Immature natural killer cell (primary cell): ENCODE measurements around the gene FCHO2. TPM values are rescaled to one million over a fixed set of nuclear protein-coding genes. Genes with fewer than 3 reads are reported as not detected.
A peak's percentile ranks its signal among the peaks of the same experiment; 100 is the strongest.
"Not testable (repeated sequence)": the region's sequence is repeated elsewhere in the genome, so short reads cannot be mapped to it uniquely, and the experiment has no call there.

Source experiments
- DNase-seq, 3 donors: peaks; one replicate each; pipeline ENCODE4 v3.0.0; 2022; ENCODE audit warnings: mixed read lengths in 1 of 3
- H3K27ac Mint-ChIP-seq, 6 donors: one replicate each; pipeline ENCODE4 v1.8.0; 2020; ENCODE audit warnings: mixed read lengths in 6 of 6, mild to moderate bottlenecking in 5 of 6, inconsistent platforms in 4 of 6, moderate library complexity in 3 of 6
- H3K27me3 Mint-ChIP-seq, 3 donors: one replicate each; pipeline ENCODE4 v1.8.0; 2020 to 2021; ENCODE audit warnings: low read depth in 3 of 3, mild to moderate bottlenecking in 3 of 3, mixed read lengths in 3 of 3, moderate library complexity in 3 of 3, inconsistent platforms in 1 of 3
- H3K36me3 Mint-ChIP-seq, 3 donors: one replicate each; pipeline ENCODE4 v1.8.0; 2020; ENCODE audit warnings: mixed read lengths in 3 of 3, inconsistent platforms in 2 of 3, mild to moderate bottlenecking in 2 of 3
- H3K4me1 Mint-ChIP-seq, 2 donors: one replicate each; pipeline ENCODE4 v1.8.0; 2020; ENCODE audit warnings: inconsistent platforms in 2 of 2, mild to moderate bottlenecking in 2 of 2, mixed read lengths in 2 of 2, moderate library complexity in 1 of 2
- H3K4me3 Mint-ChIP-seq, 5 donors: one replicate each; pipeline ENCODE4 v1.8.0; 2020; ENCODE audit warnings: mild to moderate bottlenecking in 5 of 5, mixed read lengths in 5 of 5, inconsistent platforms in 3 of 5, moderate library complexity in 3 of 5
- H3K9me3 Mint-ChIP-seq, 6 donors: one replicate each; pipeline ENCODE4 v1.8.0; 2020; ENCODE audit warnings: mild to moderate bottlenecking in 6 of 6, mixed read lengths in 6 of 6, inconsistent platforms in 4 of 6, moderate library complexity in 3 of 6
- polyA plus RNA-seq, 3 donors: library from polyadenylated mRNA; unstranded; fragments of 300-500 nt; fragmentation: Illumina TruSeq; gene quantifications; one replicate each; pipeline ENCODE4 v1.2.3, GENCODE V29; 2021

The FCHO2 gene
- polyA plus RNA-seq, 3 donors from 2014 or later = 2.6 to 5.8 (median 3.4) TPM

DNA sequence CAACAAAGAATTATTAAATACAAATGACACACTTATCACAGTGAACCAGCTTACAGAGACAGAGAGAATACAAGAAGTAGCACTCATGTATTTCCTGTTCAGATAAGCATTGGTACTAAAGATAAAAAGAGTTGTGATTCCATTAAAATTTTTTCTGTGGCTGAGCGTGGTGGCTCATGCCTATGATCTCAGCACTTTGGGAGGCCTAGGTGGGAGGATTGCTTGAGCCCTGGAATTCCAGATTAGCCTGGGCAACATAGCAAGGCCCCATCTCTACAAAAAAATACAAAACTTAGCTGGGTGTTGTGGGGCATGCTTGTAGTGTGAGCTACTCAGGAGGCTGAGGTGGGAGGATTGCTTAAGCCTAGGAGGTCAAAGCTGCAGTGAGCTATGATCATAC lies 32.9 kb downstream of the FCHO2 start:
- no peak for DNase-seq
- Mint-ChIP-seq H3K4me1 (peaks cover 0 to 6% of the 10 kb centered on the region in 2 donors), H3K27ac (no peak overlapping the region), H3K9me3 (no peaks in the 10 kb centered on the region), H3K4me3 (no peak overlapping the region), H3K36me3 (peaks cover 23 to 37% (median 24%) of the 10 kb centered on the region in 3 donors), H3K27me3 (peaks cover 0 to 4% (median 0%) of the 10 kb centered on the region in 3 donors)

DNA sequence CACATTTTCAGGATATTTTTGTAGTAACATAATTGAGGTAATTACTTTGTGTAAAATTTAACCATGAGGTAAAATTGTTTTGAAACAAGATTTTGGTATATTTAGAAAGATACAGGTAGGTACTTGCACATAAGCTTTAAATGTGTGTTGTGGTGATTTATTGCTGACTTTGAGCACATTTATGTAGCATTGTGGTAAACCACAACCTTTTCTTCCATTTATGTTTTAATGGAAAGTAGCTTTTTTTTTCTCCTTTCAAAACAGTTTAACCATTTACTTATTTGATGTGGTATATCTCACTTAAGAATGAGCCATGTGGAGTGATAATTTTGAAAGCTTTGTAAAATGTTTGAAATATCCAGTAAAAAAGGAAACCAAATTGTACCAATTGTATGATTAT lies 35.6 kb downstream of the FCHO2 start:
- Mint-ChIP-seq H3K36me3 (peaks cover 34 to 38% (median 35%) of the 10 kb centered on the region in 3 donors), H3K4me3 (no peak overlapping the region), H3K27ac (no peak overlapping the region), H3K4me1 (peaks cover 0 to 6% of the 10 kb centered on the region in 2 donors), H3K9me3 (no peaks in the 10 kb centered on the region), H3K27me3 (peaks cover 0 to 3% (median 0%) of the 10 kb centered on the region in 3 donors)
- peak in 1 of 3 donors; percentile 3 for DNase-seq

DNA sequence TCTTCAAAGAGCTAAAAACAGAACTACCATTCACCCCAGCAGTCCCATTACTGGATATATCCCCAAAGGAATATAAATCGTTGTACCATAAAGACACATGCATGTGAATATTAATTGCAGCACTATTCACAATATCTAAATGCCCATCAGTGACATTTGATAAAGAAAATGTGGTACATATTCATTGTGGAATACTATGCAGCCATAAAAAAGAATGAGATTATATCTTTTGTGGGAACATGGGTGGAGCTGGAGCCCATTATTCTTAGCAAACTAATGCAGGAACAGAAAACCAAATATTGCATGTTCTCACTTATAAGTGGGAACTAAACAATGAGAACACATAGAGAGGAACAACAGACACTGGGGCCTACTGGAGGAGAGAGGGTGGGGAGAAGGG lies 38.7 kb downstream of the FCHO2 start:
- peaks cover 31 to 40% (median 36%) of the 10 kb centered on the region in 3 donors for H3K36me3 Mint-ChIP-seq
- no peaks in the 10 kb centered on the region for H3K9me3 Mint-ChIP-seq
- no peak overlapping the region for H3K27ac Mint-ChIP-seq
- no peaks in the 10 kb centered on the region for H3K27me3 Mint-ChIP-seq
- DNase-seq = no peak
- peaks cover 0 to 6% of the 10 kb centered on the region in 2 donors for H3K4me1 Mint-ChIP-seq
- no peak overlapping the region for H3K4me3 Mint-ChIP-seq

DNA sequence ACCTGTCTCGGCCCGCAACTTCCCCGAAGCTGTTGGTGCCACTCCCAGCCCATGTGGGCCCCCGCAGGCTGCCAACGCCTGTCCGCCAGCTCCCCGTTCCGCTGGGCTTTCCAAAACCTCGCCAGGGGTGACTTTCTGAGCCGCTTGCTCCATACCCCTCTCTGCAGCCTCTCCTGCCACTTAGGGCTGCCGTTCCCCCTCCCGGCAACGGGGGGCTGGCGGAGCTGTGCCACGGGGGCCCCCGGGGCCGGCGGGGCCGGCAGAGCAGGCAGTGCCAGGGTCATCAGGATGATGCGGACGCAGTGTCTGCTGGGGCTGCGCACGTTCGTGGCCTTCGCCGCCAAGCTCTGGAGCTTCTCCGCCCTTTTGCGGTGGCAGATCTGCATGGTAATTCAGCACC lies 40.8 kb downstream of the FCHO2 start:
- Mint-ChIP-seq H3K4me3 (no peak overlapping the region), H3K4me1 (no peaks in the 10 kb centered on the region), H3K9me3 (no peaks in the 10 kb centered on the region), H3K36me3 (peaks cover 25 to 34% (median 30%) of the 10 kb centered on the region in 3 donors), H3K27me3 (peaks cover 0 to 2% (median 0%) of the 10 kb centered on the region in 3 donors), H3K27ac (no peak overlapping the region)
- no peak for DNase-seq

DNA sequence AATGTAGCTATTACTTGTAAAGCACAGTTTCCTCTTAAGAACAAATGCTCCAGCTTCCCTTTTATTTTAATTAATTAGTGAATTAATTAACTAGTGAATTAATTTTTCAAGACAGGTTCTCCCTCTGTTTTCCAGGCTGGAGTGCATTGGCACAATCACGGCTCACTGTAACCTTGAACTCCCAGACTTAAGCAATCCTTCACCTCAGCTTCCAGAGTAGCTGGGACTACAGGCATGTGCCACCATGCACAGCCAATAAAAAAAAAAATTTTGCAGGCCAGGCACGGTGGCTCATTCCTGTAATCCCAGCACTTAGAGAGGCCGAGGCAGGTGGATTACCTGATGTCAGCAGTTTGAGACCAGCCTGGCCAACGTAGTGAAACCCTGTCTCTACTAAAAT lies 44.1 kb downstream of the FCHO2 start:
- H3K27me3 Mint-ChIP-seq = peaks cover 0 to 2% (median 0%) of the 10 kb centered on the region in 3 donors
- DNase-seq = no peak
- H3K4me1 Mint-ChIP-seq = no peaks in the 10 kb centered on the region
- H3K36me3 Mint-ChIP-seq = peaks cover 6 to 8% (median 6%) of the 10 kb centered on the region in 3 donors
- H3K27ac Mint-ChIP-seq = no peak overlapping the region
- no peak overlapping the region for H3K4me3 Mint-ChIP-seq
- H3K9me3 Mint-ChIP-seq = no peaks in the 10 kb centered on the region

DNA sequence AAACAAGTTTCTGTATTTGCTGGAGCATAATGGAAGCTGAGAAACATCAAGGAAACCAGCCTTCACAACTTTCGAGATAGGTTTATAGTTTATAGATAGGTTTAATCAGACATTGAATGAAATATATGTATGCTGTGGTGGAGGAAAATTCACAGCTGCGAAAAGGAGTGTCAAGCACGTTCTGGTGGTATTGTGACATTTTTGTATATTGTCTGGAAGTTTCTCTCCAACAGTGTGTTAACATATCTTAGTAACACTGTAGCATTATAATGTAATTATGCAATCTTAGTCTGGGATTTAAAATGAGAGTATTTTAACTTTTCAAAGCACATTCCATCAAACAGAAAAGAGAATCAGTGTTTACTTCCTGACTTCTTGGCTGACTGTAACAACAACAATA lies 50.0 kb downstream of the FCHO2 start:
- Mint-ChIP-seq H3K9me3 (no peaks in the 10 kb centered on the region), H3K4me3 (no peak overlapping the region), H3K27ac (no peak overlapping the region), H3K27me3 (peaks cover 0 to 4% (median 3%) of the 10 kb centered on the region in 3 donors), H3K36me3 (peaks cover 3 to 9% (median 5%) of the 10 kb centered on the region in 3 donors), H3K4me1 (no peaks in the 10 kb centered on the region)
- DNase-seq = no peak

DNA sequence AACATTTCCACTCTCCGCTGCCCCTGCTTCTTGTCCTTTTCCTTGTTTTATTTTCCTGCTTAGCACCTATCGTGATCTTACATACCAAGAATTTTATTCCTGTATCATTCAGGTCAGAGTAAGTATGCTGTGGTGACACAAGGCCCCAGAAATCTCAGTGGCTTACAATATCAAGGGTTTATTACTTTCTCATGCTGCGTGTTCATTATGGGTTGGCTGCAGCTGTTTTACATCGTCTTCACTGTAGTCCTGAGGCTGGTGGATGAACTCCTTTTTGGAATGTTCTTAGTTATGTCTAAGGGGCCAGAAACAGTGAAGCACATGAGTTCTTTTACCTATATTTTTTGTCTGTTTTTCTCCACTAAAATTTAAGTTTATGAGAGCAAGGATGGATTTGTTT lies 51.2 kb downstream of the FCHO2 start:
- peaks cover 0 to 4% (median 1%) of the 10 kb centered on the region in 3 donors for H3K27me3 Mint-ChIP-seq

DNA sequence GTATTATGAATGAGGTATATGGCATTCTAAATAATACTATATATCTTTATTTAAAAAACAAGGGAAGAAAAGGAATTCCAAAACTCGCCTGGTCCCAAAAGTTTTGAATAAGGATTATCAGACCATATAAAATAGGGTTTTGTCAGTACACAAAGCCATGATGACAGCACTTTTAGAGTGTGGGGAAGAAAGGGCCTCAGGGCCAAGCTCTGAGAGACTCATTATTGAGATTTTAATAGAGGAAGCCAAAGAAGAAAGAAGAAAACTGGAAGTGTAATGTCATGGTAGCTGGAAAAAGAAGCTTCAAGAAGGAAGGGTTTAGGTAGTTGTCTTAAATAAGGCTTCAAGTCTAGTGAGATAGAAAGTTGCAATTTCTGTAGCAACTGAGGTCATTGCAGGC lies 53.0 kb downstream of the FCHO2 start:
- H3K9me3 Mint-ChIP-seq = no peaks in the 10 kb centered on the region
- no peak overlapping the region for H3K27ac Mint-ChIP-seq
- peaks cover 9 to 15% (median 10%) of the 10 kb centered on the region in 3 donors for H3K36me3 Mint-ChIP-seq
- no peak overlapping the region for H3K4me3 Mint-ChIP-seq
- H3K4me1 Mint-ChIP-seq = no peaks in the 10 kb centered on the region
- H3K27me3 Mint-ChIP-seq = peaks cover 0 to 4% (median 1%) of the 10 kb centered on the region in 3 donors
- no peak for DNase-seq

More for the DNA sequence above, 51.2 kb downstream of the FCHO2 start:
- no peaks in the 10 kb centered on the region for H3K4me1 Mint-ChIP-seq
- H3K36me3 Mint-ChIP-seq = peaks cover 5 to 9% (median 6%) of the 10 kb centered on the region in 3 donors
- DNase-seq = no peak
- H3K4me3 Mint-ChIP-seq = no peak overlapping the region
- no peak overlapping the region for H3K27ac Mint-ChIP-seq
- H3K9me3 Mint-ChIP-seq = no peaks in the 10 kb centered on the region

DNA sequence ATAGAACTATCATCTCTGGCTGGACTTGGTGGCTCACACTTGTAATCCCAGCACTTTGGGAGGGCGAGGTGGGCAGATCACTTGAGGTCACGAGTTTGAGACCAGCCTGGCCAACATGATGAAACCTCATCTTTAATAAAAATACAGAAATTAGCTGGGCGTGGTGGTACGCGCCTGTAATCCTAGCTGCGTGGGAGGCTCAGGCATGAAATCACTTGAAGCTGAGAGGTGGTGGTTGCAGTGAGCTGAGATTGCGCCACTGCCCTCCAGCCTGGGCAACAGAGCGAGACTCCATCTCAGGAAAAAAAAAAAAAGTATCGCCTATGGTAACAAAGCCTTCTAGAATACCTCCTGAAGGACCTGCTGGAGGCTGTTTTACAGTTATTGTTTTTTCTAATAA lies 55.8 kb downstream of the FCHO2 start:
- DNase-seq, H3K4me1 Mint-ChIP-seq, H3K4me3 Mint-ChIP-seq, H3K9me3 Mint-ChIP-seq, H3K27me3 Mint-ChIP-seq: not testable (repeated sequence)
- Mint-ChIP-seq H3K27ac (peak overlapping the region in 1 of 6 donors; percentile 40), H3K36me3 (peaks cover 9 to 15% (median 10%) of the 10 kb centered on the region in 3 donors)

DNA sequence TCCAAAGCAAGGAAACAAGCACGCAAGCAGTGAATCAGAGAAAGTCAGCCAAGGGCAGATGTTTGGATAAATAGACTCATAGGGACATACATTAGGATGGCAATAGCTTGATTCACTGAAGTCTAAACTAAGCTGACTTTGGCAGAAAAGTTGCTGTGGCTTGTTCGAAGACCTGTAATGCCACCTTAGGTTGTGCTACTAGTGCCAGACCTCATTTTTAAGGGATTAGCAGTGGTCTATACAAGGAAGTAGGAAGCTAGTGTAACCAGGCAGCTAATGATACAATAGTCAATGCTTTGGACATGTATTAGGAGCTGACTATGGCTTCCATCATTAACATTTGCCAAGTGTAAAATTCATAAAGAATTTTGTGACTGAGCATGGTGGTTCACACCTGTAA lies 63.1 kb downstream of the FCHO2 start:
- DNase-seq = no peak
- H3K4me1 Mint-ChIP-seq = no peaks in the 10 kb centered on the region
- no peaks in the 10 kb centered on the region for H3K27me3 Mint-ChIP-seq
- peaks cover 9 to 27% (median 13%) of the 10 kb centered on the region in 3 donors for H3K36me3 Mint-ChIP-seq
- no peaks in the 10 kb centered on the region for H3K9me3 Mint-ChIP-seq
- no peak overlapping the region for H3K27ac Mint-ChIP-seq
- H3K4me3 Mint-ChIP-seq = no peak overlapping the region

DNA sequence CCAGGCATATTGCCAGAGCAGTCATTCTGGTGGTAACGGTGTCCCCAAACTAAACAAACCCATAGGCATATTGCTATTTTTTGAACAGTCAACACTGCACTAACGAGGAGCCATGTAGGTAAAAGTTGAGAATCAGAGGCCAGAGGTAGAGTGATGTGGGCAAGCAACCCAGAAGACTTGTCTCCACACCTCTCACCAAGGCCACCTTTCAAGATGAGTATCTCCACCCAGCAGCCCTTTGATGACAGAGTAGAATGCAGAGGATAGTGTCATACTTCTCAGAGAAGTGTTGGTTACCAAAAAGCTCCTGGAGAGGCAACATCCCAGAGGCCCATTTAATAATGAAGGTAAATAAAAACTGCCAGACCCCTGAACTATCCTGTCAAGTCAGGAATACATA lies 63.9 kb downstream of the FCHO2 start:
- peaks cover 10 to 28% (median 13%) of the 10 kb centered on the region in 3 donors for H3K36me3 Mint-ChIP-seq
- DNase-seq = peak in 2 of 3 donors; percentile 3 to 5

DNA sequence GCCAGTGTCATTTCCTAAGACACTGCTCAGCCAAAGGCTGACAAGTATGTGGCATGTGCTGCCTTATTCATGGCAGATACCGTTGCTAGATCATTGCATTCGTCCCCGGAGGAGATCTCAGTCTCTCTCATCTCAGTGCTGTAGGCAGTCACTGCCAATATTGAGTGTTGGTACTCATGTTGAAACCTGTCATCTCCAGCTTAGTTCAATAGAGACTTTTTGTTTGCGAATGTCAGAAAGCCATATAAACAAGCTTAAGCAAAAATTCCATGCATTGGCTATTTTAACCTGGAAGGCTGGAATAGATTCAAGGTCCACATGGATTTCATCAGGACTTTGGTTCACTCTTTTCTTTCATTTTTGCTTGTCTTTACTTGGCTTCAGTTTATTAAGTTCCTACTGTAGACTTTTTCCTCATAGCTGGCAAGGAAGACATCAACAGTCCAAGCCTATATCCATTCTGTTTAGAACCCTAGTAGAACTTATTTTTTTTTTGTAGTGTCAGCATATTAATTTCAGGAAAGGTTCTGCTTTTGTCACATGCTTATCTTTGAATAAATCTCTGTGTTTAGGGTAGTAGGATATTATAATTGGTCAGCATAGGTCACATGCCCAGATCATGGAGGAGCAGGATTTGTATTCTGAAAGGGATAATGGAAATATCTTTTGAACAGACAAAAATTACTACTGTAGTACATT lies 66.8 kb downstream of the FCHO2 start:
- H3K4me3 Mint-ChIP-seq = no peak overlapping the region
- no peak for DNase-seq
- H3K4me1 Mint-ChIP-seq = no peaks in the 10 kb centered on the region
- no peaks in the 10 kb centered on the region for H3K9me3 Mint-ChIP-seq
- peaks cover 20 to 39% (median 23%) of the 10 kb centered on the region in 3 donors for H3K36me3 Mint-ChIP-seq
- H3K27ac Mint-ChIP-seq = no peak overlapping the region
- H3K27me3 Mint-ChIP-seq = peaks cover 0 to 2% (median 0%) of the 10 kb centered on the region in 3 donors

More for the DNA sequence above, 63.9 kb downstream of the FCHO2 start:
- Mint-ChIP-seq H3K9me3 (no peaks in the 10 kb centered on the region), H3K4me1 (no peaks in the 10 kb centered on the region), H3K4me3 (no peak overlapping the region), H3K27me3 (peaks cover 0 to under 1% (median 0%) of the 10 kb centered on the region in 3 donors), H3K27ac (no peak overlapping the region)

DNA sequence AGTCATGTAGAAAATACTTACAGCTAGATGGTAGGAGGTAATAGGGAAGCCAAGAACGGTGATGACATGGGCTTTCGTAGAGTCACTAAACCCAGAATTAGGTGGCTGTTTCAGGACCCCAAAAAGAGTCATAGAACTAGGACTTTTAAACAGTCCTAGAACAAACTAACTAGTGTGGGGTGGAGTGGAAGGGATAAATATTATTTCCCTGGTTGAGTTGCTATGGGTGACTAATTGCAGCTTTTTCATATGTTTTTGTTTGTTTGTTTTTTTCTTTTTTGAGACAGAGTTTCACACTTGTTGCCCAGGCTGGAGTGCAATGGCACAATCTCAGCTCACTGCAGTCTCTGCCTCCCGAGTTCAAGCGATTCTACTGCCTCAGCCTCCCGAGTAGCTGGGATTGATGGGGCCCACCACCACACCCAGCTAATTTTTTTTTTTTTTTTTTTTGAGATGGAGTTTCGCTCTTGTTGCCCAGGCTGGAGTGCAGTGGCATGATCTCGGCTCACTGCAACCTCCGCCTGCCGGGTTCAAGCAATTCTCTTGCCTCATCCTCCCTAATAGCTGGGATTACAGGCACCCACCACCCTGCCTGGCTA lies 69.2 kb downstream of the FCHO2 start:
- H3K4me1 Mint-ChIP-seq, DNase-seq, H3K4me3 Mint-ChIP-seq, H3K9me3 Mint-ChIP-seq, H3K27me3 Mint-ChIP-seq, H3K27ac Mint-ChIP-seq: not testable (repeated sequence)
- peaks cover 20 to 31% (median 25%) of the 10 kb centered on the region in 3 donors for H3K36me3 Mint-ChIP-seq

DNA sequence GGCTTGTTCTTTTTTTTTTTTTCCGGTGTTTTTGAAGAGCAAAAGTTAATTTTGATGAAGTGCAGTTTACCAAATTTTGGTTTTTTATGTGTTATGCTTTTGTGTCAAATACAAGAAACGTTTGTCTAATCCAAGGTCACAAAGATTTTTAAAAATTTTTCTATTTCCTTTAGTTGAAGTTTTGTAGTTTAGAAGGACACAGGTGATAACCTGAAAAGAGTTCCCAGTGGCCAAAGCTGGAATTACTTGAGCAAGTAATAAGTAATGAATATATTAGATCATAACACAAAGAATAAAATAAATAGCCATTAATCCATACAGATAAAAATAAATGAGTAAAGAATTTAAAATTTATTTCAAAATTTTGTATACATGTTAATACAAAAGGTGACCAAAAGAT lies 71.5 kb downstream of the FCHO2 start:
- no peak for DNase-seq
- Mint-ChIP-seq H3K36me3 (peaks cover 14 to 18% (median 18%) of the 10 kb centered on the region in 3 donors), H3K4me3 (no peak overlapping the region), H3K27me3 (peaks cover 0 to 2% (median 0%) of the 10 kb centered on the region in 3 donors), H3K27ac (no peak overlapping the region), H3K9me3 (no peaks in the 10 kb centered on the region), H3K4me1 (peaks cover 5 to 6% of the 10 kb centered on the region in 2 donors)
